Erythroblast (primary cell): Measurements from ENCODE around the gene PLXNA1.

ENCODE experiments used
- DNase-seq, 2 experiments: peaks; one replicate each; lab custom pipeline; 2025; lab: John Stamatoyannopoulos, UW
- GATA1 ChIP-seq: IDR thresholded peaks from 2 replicates; pipeline ENCODE4 v1.6.1; 2011; ENCODE audit warnings: low read depth, mild to moderate bottlenecking, control low read depth, low read length, moderate library complexity
- POLR2A ChIP-seq: IDR thresholded peaks from 2 replicates; pipeline ENCODE4 v1.6.1; 2011; ENCODE audit warnings: mild to moderate bottlenecking, low read length

PLXNA1 gene

GRCh38 chr3:126957776-126958637 lies 24.9 kb upstream of the PLXNA1 start:
- no peak for TF ChIP-seq POLR2A
- TF ChIP-seq GATA1, result no peak
- DNase-seq, result no peak

DNA sequence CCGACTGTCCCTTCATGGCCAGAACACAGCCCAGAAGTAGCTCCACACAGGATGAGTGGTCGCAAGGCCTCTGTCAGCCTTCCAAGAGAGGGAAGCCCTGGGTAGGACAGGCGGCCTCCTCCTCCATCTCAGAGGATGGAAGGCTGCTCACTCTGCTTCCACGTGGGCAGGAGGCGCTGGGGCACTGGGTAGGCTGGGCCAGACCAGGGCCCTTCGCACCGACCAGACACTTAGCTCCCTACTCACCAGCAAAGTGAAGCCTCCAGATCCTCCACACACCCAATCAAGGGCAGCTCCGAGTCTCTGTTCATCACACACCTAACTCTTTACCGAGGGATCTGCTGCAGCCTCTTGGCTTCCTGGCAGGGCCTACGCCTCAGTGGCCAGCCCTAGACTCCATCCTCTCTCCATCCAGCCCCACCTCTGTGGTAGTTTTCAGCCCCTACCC lies 24.3 kb upstream of the PLXNA1 start:
- TF ChIP-seq GATA1, result no peak
- DNase-seq, result no peak

DNA sequence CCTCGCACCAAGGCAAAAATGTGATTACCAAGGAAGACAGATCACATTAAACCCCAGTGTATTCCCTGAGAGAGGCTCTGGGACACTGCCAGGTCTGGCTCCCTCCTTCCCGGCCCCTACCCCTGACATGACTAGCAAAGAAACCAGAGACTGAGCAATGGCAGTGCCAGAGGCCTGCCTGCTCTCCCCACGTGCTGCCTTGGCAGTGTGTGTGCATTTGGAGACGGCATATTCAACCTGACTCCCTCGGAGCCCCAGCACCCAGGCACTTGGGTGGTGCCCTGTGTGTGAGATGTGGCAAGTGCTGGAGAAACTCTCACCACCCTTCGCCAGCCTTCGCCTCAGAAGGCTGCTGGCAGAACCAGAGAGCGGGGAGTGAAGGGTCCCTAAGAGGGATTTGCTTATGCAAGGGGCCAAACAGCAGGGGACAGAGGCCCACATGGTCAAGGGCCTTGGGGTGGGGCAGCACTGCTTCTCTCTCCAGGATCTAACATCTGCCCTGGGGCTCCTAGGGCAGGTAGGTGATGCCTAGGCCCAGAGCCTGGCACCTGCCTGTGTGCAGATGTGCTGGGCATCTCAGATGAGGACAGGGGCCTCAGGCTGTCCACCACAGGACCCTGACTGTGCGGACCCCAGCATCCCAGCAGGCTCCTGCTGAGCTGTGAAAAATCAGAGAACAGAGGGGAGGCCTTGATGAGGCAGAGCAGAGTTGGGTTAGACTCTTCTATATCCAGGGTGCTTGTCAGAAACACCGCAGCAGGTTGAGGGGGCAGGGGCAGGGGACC lies 23.6 kb upstream of the PLXNA1 start:
- no peak for DNase-seq
- TF ChIP-seq GATA1 (no peak), POLR2A (no peak)

DNA sequence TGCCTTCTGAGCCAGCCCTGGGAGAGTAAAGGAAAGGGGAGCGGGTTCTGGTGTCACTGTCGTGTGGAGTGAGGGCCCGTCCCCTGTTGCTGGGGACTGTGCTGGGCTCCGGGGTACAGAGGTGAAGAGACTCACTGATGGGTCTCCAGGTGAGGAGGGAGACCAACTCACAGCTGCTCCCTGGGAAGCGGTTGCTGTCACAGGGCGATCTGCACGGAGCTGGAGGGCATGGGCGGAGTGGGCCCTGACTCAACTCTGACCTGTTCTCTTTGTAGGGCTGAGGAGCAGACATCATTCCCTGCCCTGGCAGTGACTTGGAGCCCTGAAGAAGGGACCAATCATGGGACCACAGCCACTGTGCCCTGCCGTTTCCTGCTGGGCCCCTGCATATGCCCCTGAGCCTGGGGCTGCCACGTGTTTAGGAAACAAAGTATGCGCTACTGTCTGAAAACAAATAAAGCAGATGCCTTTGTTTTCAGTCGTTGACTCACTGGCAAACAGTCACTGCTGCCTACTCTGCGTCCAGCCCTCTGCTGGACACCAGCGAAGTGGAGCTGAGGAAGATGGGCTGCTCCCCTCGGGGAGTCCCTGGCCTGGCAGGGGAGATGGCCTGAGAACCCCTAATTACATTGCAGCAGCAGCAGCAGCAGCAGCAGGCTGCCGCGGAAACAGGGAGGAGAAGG lies 22.9 kb upstream of the PLXNA1 start:
- TF ChIP-seq POLR2A (no peak), GATA1 (no peak)
- DNase-seq, result no peak

DNA sequence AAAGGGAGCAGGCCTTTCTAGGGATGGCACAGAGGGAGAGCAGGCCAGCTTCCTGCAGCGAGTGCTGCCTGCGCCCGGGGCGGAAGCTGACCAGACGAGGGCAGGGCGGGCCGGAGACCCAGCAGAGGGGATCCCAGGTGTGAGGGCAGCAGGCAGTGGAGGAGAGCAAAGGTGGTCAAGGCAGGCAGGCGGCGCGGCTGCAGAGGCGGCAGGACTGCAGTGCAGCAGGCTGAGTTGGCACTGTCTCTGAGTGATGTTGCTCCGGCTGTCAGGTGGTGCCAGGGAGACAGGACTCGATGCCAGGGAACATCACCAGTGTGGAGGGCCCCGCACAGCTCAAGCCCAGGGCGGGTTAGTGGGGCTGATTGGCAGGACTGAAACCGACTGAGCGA lies 22.3 kb upstream of the PLXNA1 start:
- DNase-seq, result no peak
- TF ChIP-seq POLR2A (no peak), GATA1 (no peak)

DNA sequence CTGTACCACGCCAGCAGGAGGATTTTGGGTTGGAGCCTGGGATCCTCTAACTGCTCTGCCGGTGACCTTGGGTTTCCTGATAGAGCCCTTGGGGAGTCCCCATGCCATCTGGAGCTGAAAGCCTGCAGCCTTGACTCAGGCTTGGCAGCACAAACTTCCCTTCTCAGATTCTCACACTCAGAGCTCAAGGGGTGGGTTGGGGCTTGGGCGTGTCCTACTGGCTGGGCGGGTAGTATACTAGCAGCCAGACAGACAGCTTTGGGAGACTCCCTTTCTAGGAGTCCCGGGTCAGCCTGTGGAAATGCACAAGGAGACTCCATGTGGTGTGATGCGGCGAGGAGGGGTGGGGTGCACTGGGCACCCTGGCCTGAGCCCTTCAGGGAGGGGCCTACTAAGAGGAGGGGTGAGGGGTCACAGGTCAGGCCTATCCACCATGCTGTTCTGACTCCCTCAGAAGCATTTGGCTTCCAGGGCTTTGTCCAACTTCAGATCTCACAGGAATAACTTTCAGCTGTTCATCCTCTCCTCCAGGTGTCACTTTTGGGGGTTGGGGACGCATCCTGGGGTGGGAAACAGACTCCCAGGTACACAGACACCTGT lies 21.6 kb upstream of the PLXNA1 start:
- TF ChIP-seq POLR2A (no peak), GATA1 (no peak)
- DNase-seq, result peak in 1 of 2 experiments; percentile 16

- no peak for DNase-seq
- TF ChIP-seq POLR2A (no peak), GATA1 (no peak)
Observed at GRCh38 chr3:126961791-126962461, 21.0 kb upstream of the PLXNA1 start.

DNA sequence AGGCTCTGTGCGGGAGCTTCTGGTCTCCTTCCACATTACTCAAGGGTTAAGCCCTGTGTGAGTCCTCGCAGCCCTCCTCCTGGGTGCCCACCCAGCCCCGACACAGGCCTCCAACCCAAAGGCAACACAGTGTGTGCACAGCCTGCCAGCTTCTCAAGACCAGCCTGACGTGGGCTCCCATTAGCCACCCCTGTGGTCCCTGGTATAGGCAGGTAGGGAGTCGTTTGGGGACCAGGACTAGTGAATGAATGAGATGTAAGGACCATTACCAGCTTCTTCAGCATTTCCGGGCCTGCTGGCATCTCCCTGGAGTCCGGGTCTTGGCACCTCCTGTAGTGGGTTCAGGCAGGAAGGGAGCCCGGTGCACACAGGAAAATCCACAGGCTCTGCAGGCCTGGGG lies 20.2 kb upstream of the PLXNA1 start:
- TF ChIP-seq POLR2A (no peak), GATA1 (no peak)
- DNase-seq, result no peak

- TF ChIP-seq GATA1 (no peak), POLR2A (no peak)
- DNase-seq, result no peak
Observed at GRCh38 chr3:126963261-126964190, 19.4 kb upstream of the PLXNA1 start.

- no peak for DNase-seq
- TF ChIP-seq GATA1 (no peak), POLR2A (no peak)
Observed at GRCh38 chr3:126964261-126964660, 18.7 kb upstream of the PLXNA1 start.

GRCh38 chr3:126964950-126965349 lies 18.0 kb upstream of the PLXNA1 start:
- DNase-seq, result no peak

DNA sequence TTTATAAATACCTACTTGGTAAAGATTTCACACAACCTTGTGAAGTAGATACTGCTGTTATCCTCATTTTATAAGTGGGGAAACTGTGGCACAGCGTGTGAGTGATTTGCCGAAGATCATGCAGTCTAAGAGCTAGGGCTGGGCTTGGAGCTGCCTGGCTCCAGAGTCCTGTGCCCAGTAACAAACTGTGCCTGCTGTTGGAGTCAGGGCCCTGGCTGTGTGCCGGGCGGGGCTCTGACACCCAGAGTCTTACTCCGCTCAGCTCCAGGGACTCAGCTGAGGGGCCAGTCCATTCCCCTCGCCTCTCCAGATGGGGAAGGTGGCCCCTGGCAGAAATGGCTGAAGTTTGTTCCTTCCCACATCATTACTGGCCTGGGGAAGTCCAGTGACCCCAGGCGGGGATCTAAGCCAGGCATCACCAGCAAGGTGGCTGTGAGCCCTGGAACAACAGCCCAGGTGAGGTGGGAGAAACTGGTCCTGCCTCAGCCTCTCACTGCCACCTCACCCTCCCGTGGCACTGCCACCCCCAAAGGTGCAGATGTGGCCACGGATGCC lies 17.3 kb upstream of the PLXNA1 start:
- no peak for TF ChIP-seq GATA1

More at GRCh38 chr3:126964950-126965349, 18.0 kb upstream of the PLXNA1 start:
- no peak for TF ChIP-seq POLR2A
- TF ChIP-seq GATA1, result no peak

More for the DNA sequence above, 17.3 kb upstream of the PLXNA1 start:
- DNase-seq, result no peak
